Endothelial cell of umbilical vein (primary cell): Measurements from ENCODE around the gene HDLBP. TPM values are rescaled to one million over a fixed set of nuclear protein-coding genes. Genes with fewer than 3 reads are reported as not detected.

Source experiments
- BruUV-seq: library from RNA; stranded (reverse); fragments of 400-500 nt; replicated peaks from 2 replicates; lab custom pipeline; 2021; lab: Mats Ljungman, UMichigan
- CTCF ChIA-PET: fragments of 300-600, 350-600 bp; sonication (Branson Sonifier 250); formaldehyde crosslinking; loops from one replicate; lab custom pipeline; 2021; ENCODE audit warnings: antibody characterized with exemption, inconsistent platforms; lab: Charles Lee
- POLR2A ChIA-PET: fragments of 300-600, 350-600 bp; sonication (Branson Sonifier 250); formaldehyde crosslinking; loops from one replicate; lab custom pipeline; 2021; ENCODE audit warnings: antibody characterized with exemption, inconsistent platforms; lab: Charles Lee
- DNase-seq: peaks from one replicate; pipeline ENCODE4 v3.0.0-alpha.2; 2011; ENCODE audit warnings: low read depth, low spot score
- FAIRE-seq: peaks from 2 replicates; lab custom pipeline; 2011; peaks lifted over from hg19 to GRCh38; lab: Jason Lieb, UNC
- H2AFZ ChIP-seq: 2 replicates; pipeline ENCODE4 v1.6.0; 2012; ENCODE audit warnings: low read depth, low read length, control low read depth, inconsistent platforms
- H3K27ac ChIP-seq: 2 replicates; pipeline ENCODE4 v1.5.1; 2011; ENCODE audit warnings: low read depth, mild to moderate bottlenecking, control low read depth, low read length, moderate library complexity; ENCODE audit not compliant: insufficient read depth
- H3K27me3 ChIP-seq, 2 experiments: 2 replicates each; pipeline versions ENCODE4 v1.6.0 to v1.6.1; 2011; ENCODE audit warnings: low read length in 2 of 2, mixed read lengths in 1 of 2; ENCODE audit not compliant: control insufficient read depth in 2 of 2, insufficient read depth in 2 of 2
- H3K36me3 ChIP-seq, 2 experiments: 2 replicates in 1 of 2; 3 replicates in 1 of 2; pipeline ENCODE4 v1.5.1; 2011; ENCODE audit warnings: low read length in 2 of 2, mild to moderate bottlenecking in 1 of 2, moderate library complexity in 1 of 2; ENCODE audit not compliant: control insufficient read depth in 2 of 2, insufficient read depth in 2 of 2; ENCODE audit errors: extremely low read depth in 1 of 2
- H3K4me1 ChIP-seq: 3 replicates; pipeline ENCODE4 v1.5.1; 2011; ENCODE audit warnings: mild to moderate bottlenecking, low read length; ENCODE audit not compliant: control insufficient read depth, insufficient read depth; ENCODE audit errors: extremely low read depth
- H3K4me2 ChIP-seq: 2 replicates; pipeline ENCODE4 v1.6.1; 2011; ENCODE audit warnings: low read length, control low read depth, mixed read lengths; ENCODE audit not compliant: insufficient read depth
- H3K4me3 ChIP-seq, 3 experiments: fragments of 200-600 bp in 1 of 3; sonication (generic), shearing (Covaris generic) in 1 of 3; replicated peaks in 1 of 3; 2 replicates each; pipeline ENCODE4 v1.5.1; 2011 to 2016; ENCODE audit warnings: control low read depth in 3 of 3, low read length in 3 of 3, mild to moderate bottlenecking in 2 of 3, inconsistent platforms in 1 of 3, low read depth in 1 of 3, moderate library complexity in 1 of 3; ENCODE audit not compliant: insufficient read depth in 1 of 3
- H3K79me2 ChIP-seq: 2 replicates; pipeline ENCODE4 v1.6.0; 2012; ENCODE audit warnings: low read length, inconsistent platforms; ENCODE audit not compliant: control insufficient read depth, insufficient read depth
- H3K9ac ChIP-seq: replicated peaks from 2 replicates; pipeline ENCODE3; 2011; ENCODE audit warnings: low read length, control low read depth; ENCODE audit not compliant: insufficient read depth; ENCODE audit errors: extremely low read depth
- H3K9me1 ChIP-seq: replicated peaks from 3 replicates; pipeline ENCODE4 v1.6.0; 2011; ENCODE audit warnings: mild to moderate bottlenecking, low read length; ENCODE audit not compliant: control insufficient read depth, insufficient read depth; ENCODE audit errors: extremely low read depth
- H3K9me3 ChIP-seq: replicated peaks from 2 replicates; pipeline ENCODE4 v1.5.1; 2012; ENCODE audit warnings: low read length, inconsistent platforms; ENCODE audit not compliant: control insufficient read depth, insufficient read depth
- H4K20me1 ChIP-seq: replicated peaks from 2 replicates; pipeline ENCODE3; 2011; ENCODE audit warnings: mild to moderate bottlenecking, low read length; ENCODE audit not compliant: control insufficient read depth, insufficient read depth; ENCODE audit errors: extremely low read depth
- EZH2 ChIP-seq: IDR thresholded peaks from 2 replicates; pipeline ENCODE4 v1.6.1; 2012; ENCODE audit warnings: borderline replicate concordance, low read depth, mild to moderate bottlenecking, moderate library complexity, low read length, inconsistent platforms; ENCODE audit not compliant: severe bottlenecking
- FOS ChIP-seq: IDR thresholded peaks from 2 replicates; pipeline ENCODE4 v1.6.1; 2011; ENCODE audit warnings: mild to moderate bottlenecking, low read length, moderate library complexity, borderline replicate concordance; ENCODE audit not compliant: insufficient read depth
- GATA2 ChIP-seq: IDR thresholded peaks from 2 replicates; pipeline ENCODE4 v1.7.0; 2011; ENCODE audit warnings: low read depth, mild to moderate bottlenecking, moderate library complexity, mixed read lengths, low read length; ENCODE audit not compliant: insufficient read length, insufficient read depth
- JUN ChIP-seq: IDR thresholded peaks from 2 replicates; pipeline ENCODE4 v1.6.1; 2011; ENCODE audit warnings: borderline replicate concordance, low read depth; ENCODE audit not compliant: insufficient read length, insufficient read depth
- MAX ChIP-seq: IDR thresholded peaks from 2 replicates; pipeline ENCODE4 v1.6.1; 2011; ENCODE audit not compliant: insufficient read depth, insufficient read length
- MYC ChIP-seq: IDR thresholded peaks from one replicate; pipeline ENCODE4 v1.6.1; 2011; ENCODE audit warnings: mild to moderate bottlenecking, low read depth, low read length
- POLR2A ChIP-seq: IDR thresholded peaks from 2 replicates; pipeline ENCODE4 v1.6.1; 2012; ENCODE audit warnings: low read depth, mild to moderate bottlenecking, control low read depth, low read length
- POLR2AphosphoS5 ChIP-seq: IDR thresholded peaks from 2 replicates; pipeline ENCODE4 v1.6.1; 2012; ENCODE audit warnings: low read depth, mild to moderate bottlenecking, control low read depth, low read length, moderate library complexity; ENCODE audit not compliant: insufficient read depth
- dilution Hi-C: fragments of 300-500 bp; cut with MboI; formaldehyde crosslinking; loops from one replicate; pipeline ENCODE4 v1.15.0; 2019; ENCODE audit warnings: low sequenced_read_pairs; ENCODE audit not compliant: extremely low pct_ligation_motif_present
- intact Hi-C: fragments of 100-400 bp; cut with micrococcal nuclease; formaldehyde crosslinking; loops from one replicate; pipeline ENCODE4 v1.10.0; 2022
- polyA plus RNA-seq, 4 experiments: library from polyadenylated mRNA; depleted of rRNA in 3 of 4; stranded (reverse) in 3 of 4; unstranded in 1 of 4; fragments of >200 nt; gene quantifications; 2 replicates each; pipeline versions ENCODE4 v1.2.1 to v1.2.3, GENCODE V29; 2011 to 2012; ENCODE audit warnings: missing spikeins in 1 of 4
- total RNA-seq: library from RNA; stranded (reverse); gene quantifications from 2 replicates; pipeline ENCODE4 v1.2.3, GENCODE V29; 2021
- TF ChIP-seq, protein P1 (sequence below), 2 donors: IDR thresholded peaks; 1 replicate in 1 of 2; 2 replicates in 1 of 2; pipeline ENCODE4 v1.5.1; 2011; ENCODE audit warnings: low read length in 2 of 2, mild to moderate bottlenecking in 2 of 2, moderate library complexity in 2 of 2, control low read depth in 1 of 2, inconsistent platforms in 1 of 2, low read depth in 1 of 2; ENCODE audit not compliant: insufficient read depth in 1 of 2; ENCODE audit errors: extremely low read depth in 1 of 2

Gene HDLBP
- total and polyA plus RNA-seq, 2 donors (not counting 3 experiments of a cell fraction or from before 2014, with no cell fraction given): 379 to 569 TPM

- H4K20me1 ChIP-seq: no peaks in the 10 kb centered on the region
- H3K27ac ChIP-seq: no peak overlapping the region
These were observed 87.2 kb downstream of the HDLBP start for GRCh38 chr2:241228081-241228859.

GRCh38 chr2:241227594-241227993, 87.9 kb downstream of the HDLBP start:
- no peak overlapping the region for H2AFZ ChIP-seq
- intact Hi-C loops (no loop called here), dilution Hi-C loops (no loop called here)
- H3K9me3 ChIP-seq: no peaks in the 10 kb centered on the region
- BruUV-seq: no TSS peak
- peaks cover 8 to 46% of the 10 kb centered on the region in 2 experiments for H3K36me3 ChIP-seq
- ChIA-PET CTCF (interaction anchor here (1.2 kb wide), 1 partner anchor 313 kb away, joined by 3 read pairs; no protein-coding TSS in a partner anchor), POLR2A (no interaction called here)
- no peaks in the 10 kb centered on the region for H3K27me3 ChIP-seq
- H3K9me1 ChIP-seq: no peaks in the 10 kb centered on the region
- H3K4me3 ChIP-seq: no peak overlapping the region
- peaks cover 23% of the 10 kb centered on the region for H3K4me1 ChIP-seq
- H3K9ac ChIP-seq: no peak overlapping the region
- FAIRE-seq (no peak), DNase-seq (no peak)
- H4K20me1 ChIP-seq: no peaks in the 10 kb centered on the region
- H3K4me2 ChIP-seq: no peak overlapping the region
- no peak overlapping the region for H3K27ac ChIP-seq
- no peak for TF ChIP-seq FOS
- TF ChIP-seq GATA2: no peak
- no peak for TF ChIP-seq MYC
- no peak for TF ChIP-seq EZH2
- no peak for TF ChIP-seq JUN
- no peak for TF ChIP-seq MAX
- no peak for TF ChIP-seq POLR2A
- no peak for TF ChIP-seq POLR2AphosphoS5
- TF ChIP-seq, protein P1, sequence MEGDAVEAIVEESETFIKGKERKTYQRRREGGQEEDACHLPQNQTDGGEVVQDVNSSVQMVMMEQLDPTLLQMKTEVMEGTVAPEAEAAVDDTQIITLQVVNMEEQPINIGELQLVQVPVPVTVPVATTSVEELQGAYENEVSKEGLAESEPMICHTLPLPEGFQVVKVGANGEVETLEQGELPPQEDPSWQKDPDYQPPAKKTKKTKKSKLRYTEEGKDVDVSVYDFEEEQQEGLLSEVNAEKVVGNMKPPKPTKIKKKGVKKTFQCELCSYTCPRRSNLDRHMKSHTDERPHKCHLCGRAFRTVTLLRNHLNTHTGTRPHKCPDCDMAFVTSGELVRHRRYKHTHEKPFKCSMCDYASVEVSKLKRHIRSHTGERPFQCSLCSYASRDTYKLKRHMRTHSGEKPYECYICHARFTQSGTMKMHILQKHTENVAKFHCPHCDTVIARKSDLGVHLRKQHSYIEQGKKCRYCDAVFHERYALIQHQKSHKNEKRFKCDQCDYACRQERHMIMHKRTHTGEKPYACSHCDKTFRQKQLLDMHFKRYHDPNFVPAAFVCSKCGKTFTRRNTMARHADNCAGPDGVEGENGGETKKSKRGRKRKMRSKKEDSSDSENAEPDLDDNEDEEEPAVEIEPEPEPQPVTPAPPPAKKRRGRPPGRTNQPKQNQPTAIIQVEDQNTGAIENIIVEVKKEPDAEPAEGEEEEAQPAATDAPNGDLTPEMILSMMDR (IDR thresholded peaks at IDR 0.05; ENCODE audit: extremely low read depth in 1 of 2, insufficient read depth in 1 of 2, low read depth in 1 of 2, low read length in 2 of 2): no peak
- no peaks in the 10 kb centered on the region for H3K79me2 ChIP-seq

More at GRCh38 chr2:241228081-241228859, 87.2 kb downstream of the HDLBP start:
- Histone ChIP-seq H3K9me3 (no peaks in the 10 kb centered on the region), H3K27me3 (no peaks in the 10 kb centered on the region), H3K4me2 (no peak overlapping the region), H3K9me1 (no peaks in the 10 kb centered on the region), H3K36me3 (peaks cover 11 to 52% of the 10 kb centered on the region in 2 experiments), H3K9ac (no peak overlapping the region), H3K4me1 (peaks cover 22% of the 10 kb centered on the region), H3K79me2 (no peaks in the 10 kb centered on the region), H3K4me3 (no peak overlapping the region), H2AFZ (no peak overlapping the region)
- no TSS peak for BruUV-seq
- DNase-seq: no peak
- no peak for FAIRE-seq
- intact Hi-C loops: no loop called here
- dilution Hi-C loops: no loop called here
- CTCF ChIA-PET: interaction anchor here (1.1 to 1.2 kb wide), 2 partner anchors 314 to 377 kb away, joined by 3 read pairs; no protein-coding TSS in a partner anchor
- TF ChIP-seq EZH2: no peak
- no peak for TF ChIP-seq JUN
- no peak for TF ChIP-seq MAX
- no peak for TF ChIP-seq FOS
- POLR2A ChIA-PET: no interaction called here
